ENCODE measurements around the gene NUP50. TPM values are rescaled to one million over a fixed set of nuclear protein-coding genes. Genes with fewer than 3 reads are reported as not detected.

The NUP50 gene
- total and polyA plus RNA-seq, 2 donors (not counting 1 experiment from before 2014, with no cell fraction given) = 9.1 to 105 TPM

DNA sequence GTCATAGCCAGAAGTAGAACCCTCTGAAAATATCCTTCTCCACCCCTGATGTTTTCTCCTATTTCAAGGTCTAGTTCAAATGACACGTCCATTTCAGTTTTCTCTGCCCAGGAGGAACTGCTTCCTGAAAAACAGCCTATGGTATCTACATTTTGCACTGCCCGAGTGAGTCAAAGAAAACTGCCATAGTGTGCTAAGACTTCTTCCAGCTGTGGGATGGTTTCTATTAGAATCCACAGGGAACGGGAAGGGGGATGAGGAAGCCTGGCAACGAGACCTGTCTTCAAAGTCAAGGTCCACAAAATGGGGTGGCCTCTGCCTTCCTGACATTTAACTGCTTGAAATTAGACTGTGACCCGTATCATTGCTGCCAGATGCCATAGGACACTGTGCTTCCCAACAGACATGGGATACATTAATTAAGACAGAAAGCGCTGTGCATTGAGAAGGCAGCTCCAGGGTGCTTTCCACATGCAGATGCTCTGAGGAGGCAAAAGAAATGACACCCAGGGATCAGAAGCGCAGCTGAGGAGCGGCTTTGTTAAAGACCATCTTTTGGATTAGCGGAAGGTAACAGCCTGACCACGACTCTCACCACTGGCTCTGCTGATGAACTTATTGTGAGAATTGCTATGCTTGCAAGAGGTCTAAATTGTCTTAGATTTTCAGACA is 39.4 kb upstream of the NUP50 start:
- ChIA-PET POLR2A (no interaction called here), CTCF (no interaction called here)
- Histone ChIP-seq H3K27me3 (replicated peaks in 1 of 4; ENCODE audit: control extremely low read depth in 1 of 4, control insufficient read depth in 3 of 4, insufficient read depth in 4 of 4, low read length in 3 of 4) (no peaks in the 10 kb centered on the region), H3K36me3 (replicated peaks in 1 of 2; ENCODE audit: control extremely low read depth in 1 of 2, control insufficient read depth in 1 of 2, extremely low read depth in 1 of 2, insufficient read depth in 2 of 2, low read length in 1 of 2) (no peaks in the 10 kb centered on the region), H3K4me2 (replicated peaks; ENCODE audit: low read depth, low read length, poor library complexity, severe bottlenecking) (no peak overlapping the region), H3K9ac (ENCODE audit: low read length) (no peak overlapping the region), H3K4me1 (ENCODE audit: control insufficient read depth in 2 of 2, insufficient read depth in 2 of 2, low read length in 2 of 2) (no peaks in the 10 kb centered on the region), H2AFZ (ENCODE audit: insufficient read depth, low read depth, low read length, poor library complexity, severe bottlenecking) (no peak overlapping the region), H3K79me2 (ENCODE audit: control insufficient read depth, insufficient read depth, low read length) (no peaks in the 10 kb centered on the region), H3K4me3 (ENCODE audit: control extremely low read depth in 1 of 5, extremely low read depth in 1 of 5, insufficient read depth in 1 of 5, low read depth in 2 of 5, low read length in 4 of 5) (no peak overlapping the region), H3K9me3 (ENCODE audit: control extremely low read depth in 1 of 3, control insufficient read depth in 2 of 3, insufficient read depth in 1 of 3, low read length in 2 of 3) (no peaks in the 10 kb centered on the region), H4K20me1 (ENCODE audit: control insufficient read depth, insufficient read depth, low read length, poor library complexity, severe bottlenecking) (no peaks in the 10 kb centered on the region), H3K27ac (ENCODE audit: low read length in 2 of 2) (no peak overlapping the region)
- H3K9me3 Mint-ChIP-seq (ENCODE audit: insufficient read depth) = no peaks in the 10 kb centered on the region
- intact Hi-C loops (cut with micrococcal nuclease) = no loop called here
- H3K4me1 Mint-ChIP-seq = peaks cover 3% of the 10 kb centered on the region
- DNase-seq (no peak), ATAC-seq (ENCODE audit: low read depth) (no peak)
- H3K27ac Mint-ChIP-seq = no peak overlapping the region
- H3K4me3 Mint-ChIP-seq = no peak overlapping the region
- TF ChIP-seq, protein P1, sequence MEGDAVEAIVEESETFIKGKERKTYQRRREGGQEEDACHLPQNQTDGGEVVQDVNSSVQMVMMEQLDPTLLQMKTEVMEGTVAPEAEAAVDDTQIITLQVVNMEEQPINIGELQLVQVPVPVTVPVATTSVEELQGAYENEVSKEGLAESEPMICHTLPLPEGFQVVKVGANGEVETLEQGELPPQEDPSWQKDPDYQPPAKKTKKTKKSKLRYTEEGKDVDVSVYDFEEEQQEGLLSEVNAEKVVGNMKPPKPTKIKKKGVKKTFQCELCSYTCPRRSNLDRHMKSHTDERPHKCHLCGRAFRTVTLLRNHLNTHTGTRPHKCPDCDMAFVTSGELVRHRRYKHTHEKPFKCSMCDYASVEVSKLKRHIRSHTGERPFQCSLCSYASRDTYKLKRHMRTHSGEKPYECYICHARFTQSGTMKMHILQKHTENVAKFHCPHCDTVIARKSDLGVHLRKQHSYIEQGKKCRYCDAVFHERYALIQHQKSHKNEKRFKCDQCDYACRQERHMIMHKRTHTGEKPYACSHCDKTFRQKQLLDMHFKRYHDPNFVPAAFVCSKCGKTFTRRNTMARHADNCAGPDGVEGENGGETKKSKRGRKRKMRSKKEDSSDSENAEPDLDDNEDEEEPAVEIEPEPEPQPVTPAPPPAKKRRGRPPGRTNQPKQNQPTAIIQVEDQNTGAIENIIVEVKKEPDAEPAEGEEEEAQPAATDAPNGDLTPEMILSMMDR (IDR thresholded peaks at IDR 0.05) = no peak
- no peak for TF ChIP-seq EZH2 (IDR thresholded peaks at IDR 0.05; ENCODE audit: borderline replicate concordance, insufficient read depth, low read depth, low read length, poor library complexity, severe bottlenecking)
- H3K27me3 Mint-ChIP-seq = peaks cover 3% of the 10 kb centered on the region
- WGBS (ENCODE audit: insufficient coverage) = 95% methylated on average over 10 of the region's 10 CpGs

DNA sequence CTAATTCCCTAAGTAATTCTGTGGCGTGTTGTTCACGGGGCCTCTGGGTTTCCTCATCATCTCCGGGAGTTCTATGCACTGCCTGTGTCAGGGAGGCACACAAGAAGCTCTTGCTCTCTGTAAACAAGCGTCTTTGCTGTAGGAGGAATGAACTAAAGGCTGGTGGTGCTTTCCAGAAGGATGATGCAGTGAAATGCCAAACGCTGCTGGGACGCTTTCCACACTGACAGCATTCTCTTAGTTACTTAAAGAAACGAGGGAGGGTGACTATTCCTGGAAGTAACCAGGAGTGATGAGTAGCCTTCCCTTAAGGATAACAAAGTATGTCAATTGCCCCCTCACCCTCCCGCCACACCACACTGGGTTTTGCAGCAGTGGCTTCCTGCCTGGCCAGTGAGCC is 38.5 kb upstream of the NUP50 start:
- ChIA-PET POLR2A (no interaction called here), CTCF (no interaction called here)
- Mint-ChIP-seq H3K27ac (no peak overlapping the region), H3K27me3 (peaks cover 3% of the 10 kb centered on the region), H3K4me1 (peaks cover 10% of the 10 kb centered on the region), H3K9me3 (ENCODE audit: insufficient read depth) (no peaks in the 10 kb centered on the region), H3K4me3 (no peak overlapping the region)
- Histone ChIP-seq H3K4me3 (ENCODE audit: control extremely low read depth in 1 of 5, extremely low read depth in 1 of 5, insufficient read depth in 1 of 5, low read depth in 2 of 5, low read length in 4 of 5) (no peak overlapping the region), H3K27me3 (replicated peaks in 1 of 4; ENCODE audit: control extremely low read depth in 1 of 4, control insufficient read depth in 3 of 4, insufficient read depth in 4 of 4, low read length in 3 of 4) (no peaks in the 10 kb centered on the region), H3K4me2 (replicated peaks; ENCODE audit: low read depth, low read length, poor library complexity, severe bottlenecking) (no peak overlapping the region), H4K20me1 (ENCODE audit: control insufficient read depth, insufficient read depth, low read length, poor library complexity, severe bottlenecking) (no peaks in the 10 kb centered on the region), H3K79me2 (ENCODE audit: control insufficient read depth, insufficient read depth, low read length) (no peaks in the 10 kb centered on the region), H2AFZ (ENCODE audit: insufficient read depth, low read depth, low read length, poor library complexity, severe bottlenecking) (no peak overlapping the region), H3K4me1 (ENCODE audit: control insufficient read depth in 2 of 2, insufficient read depth in 2 of 2, low read length in 2 of 2) (peaks cover 0 to 7% of the 10 kb centered on the region in 2 donors), H3K9ac (ENCODE audit: low read length) (no peak overlapping the region), H3K36me3 (replicated peaks in 1 of 2; ENCODE audit: control extremely low read depth in 1 of 2, control insufficient read depth in 1 of 2, extremely low read depth in 1 of 2, insufficient read depth in 2 of 2, low read length in 1 of 2) (no peaks in the 10 kb centered on the region), H3K9me3 (ENCODE audit: control extremely low read depth in 1 of 3, control insufficient read depth in 2 of 3, insufficient read depth in 1 of 3, low read length in 2 of 3) (no peaks in the 10 kb centered on the region), H3K27ac (ENCODE audit: low read length in 2 of 2) (no peak overlapping the region)
- ATAC-seq (ENCODE audit: low read depth) (no peak), DNase-seq (no peak)
- TF ChIP-seq EZH2 (IDR thresholded peaks at IDR 0.05; ENCODE audit: borderline replicate concordance, insufficient read depth, low read depth, low read length, poor library complexity, severe bottlenecking) = no peak
- TF ChIP-seq, protein P1 (IDR thresholded peaks at IDR 0.05) = no peak
- intact Hi-C loops (cut with micrococcal nuclease) = no loop called here
- 86% methylated on average over 4 of the region's 8 CpGs for WGBS (ENCODE audit: insufficient coverage)
